ENCODE data around the gene PTGES2. TPM values are rescaled to one million over a fixed set of nuclear protein-coding genes. Genes with fewer than 3 reads are reported as not detected.
"Not testable (repeated sequence)": the region's sequence is repeated elsewhere in the genome, so short reads cannot be mapped to it uniquely, and the experiment has no call there.

The PTGES2 gene
- polyA plus RNA-seq, 1 donor: 59.1 TPM

- DNase-seq: no peak
- WGBS (ENCODE audit: insufficient coverage, low lambda C conversion rate): no CpG with 5 or more reads among the region's 18 CpGs
- Histone ChIP-seq H3K4me3 (ENCODE audit: low read length) (no peak overlapping the region), H3K27ac (ENCODE audit: low read length) (no peak overlapping the region), H3K27me3 (ENCODE audit: control insufficient read depth, insufficient read depth, low read length) (no peaks in the 10 kb centered on the region), H3K9me3 (ENCODE audit: control insufficient read depth, low read depth, low read length) (no peaks in the 10 kb centered on the region), H3K36me3 (ENCODE audit: control insufficient read depth, insufficient read depth, low read length) (no peaks in the 10 kb centered on the region), H3K4me1 (ENCODE audit: control insufficient read depth, insufficient read depth, low read length) (peaks cover 15% of the 10 kb centered on the region)
Measured at GRCh38 chr9:128136816-128137793, 9.6 kb upstream of the PTGES2 start.

- not testable (repeated sequence) for H3K4me3 ChIP-seq (ENCODE audit: low read length); H3K27me3 ChIP-seq (ENCODE audit: control insufficient read depth, insufficient read depth, low read length); H3K27ac ChIP-seq (ENCODE audit: low read length); H3K9me3 ChIP-seq (ENCODE audit: control insufficient read depth, low read depth, low read length); H3K36me3 ChIP-seq (ENCODE audit: control insufficient read depth, insufficient read depth, low read length); DNase-seq
- H3K4me1 ChIP-seq (ENCODE audit: control insufficient read depth, insufficient read depth, low read length): peaks cover 25% of the 10 kb centered on the region
- WGBS (ENCODE audit: insufficient coverage, low lambda C conversion rate): no CpG with 5 or more reads among the region's 8 CpGs
Measured at GRCh38 chr9:128135561-128135960, 8.0 kb upstream of the PTGES2 start.

GRCh38 chr9:128132139-128132538, 4.6 kb upstream of the PTGES2 start:
- peaks cover 29% of the 10 kb centered on the region for H3K4me1 ChIP-seq (ENCODE audit: control insufficient read depth, insufficient read depth, low read length)
- peak in 1 of 2 donors; percentile 83 for DNase-seq
- H3K36me3 ChIP-seq (ENCODE audit: control insufficient read depth, insufficient read depth, low read length); H3K4me3 ChIP-seq (ENCODE audit: low read length); H3K27me3 ChIP-seq (ENCODE audit: control insufficient read depth, insufficient read depth, low read length): not testable (repeated sequence)
- peaks cover 11% of the 10 kb centered on the region for H3K9me3 ChIP-seq (ENCODE audit: control insufficient read depth, low read depth, low read length)
- peak overlapping the region; percentile 75 for H3K27ac ChIP-seq (ENCODE audit: low read length)
- WGBS (ENCODE audit: insufficient coverage, low lambda C conversion rate): no CpG with 5 or more reads among the region's 8 CpGs

GRCh38 chr9:128131346-128131745, 3.8 kb upstream of the PTGES2 start:
- WGBS (ENCODE audit: insufficient coverage, low lambda C conversion rate): no CpG with 5 or more reads among the region's 8 CpGs

DNA sequence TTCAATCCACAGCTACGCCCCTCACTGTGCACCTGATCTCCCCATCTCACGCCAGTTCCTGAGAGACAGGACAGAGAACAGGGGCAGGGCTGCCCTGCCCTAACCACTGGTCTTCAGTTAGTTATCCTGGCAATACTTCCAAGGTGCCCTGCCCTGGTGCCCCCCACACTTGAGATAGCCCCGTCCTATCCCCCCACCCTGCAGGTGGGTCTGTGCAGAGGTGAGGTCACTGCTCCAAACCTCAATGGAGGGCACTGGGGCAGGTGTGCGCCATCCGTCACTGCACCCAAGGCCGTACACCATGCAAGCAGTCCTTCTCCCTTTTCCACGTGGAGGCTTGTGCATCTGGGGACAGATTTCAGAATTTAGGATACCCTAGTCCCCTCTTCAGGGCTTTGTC, 3.1 kb upstream of the PTGES2 start:
- peaks cover 36% of the 10 kb centered on the region for H3K4me1 ChIP-seq (ENCODE audit: control insufficient read depth, insufficient read depth, low read length)
- not testable (repeated sequence) for H3K36me3 ChIP-seq (ENCODE audit: control insufficient read depth, insufficient read depth, low read length); DNase-seq; H3K4me3 ChIP-seq (ENCODE audit: low read length); H3K27me3 ChIP-seq (ENCODE audit: control insufficient read depth, insufficient read depth, low read length); H3K27ac ChIP-seq (ENCODE audit: low read length)
- WGBS (ENCODE audit: insufficient coverage, low lambda C conversion rate): no CpG with 5 or more reads among the region's 7 CpGs
- peaks cover 11% of the 10 kb centered on the region for H3K9me3 ChIP-seq (ENCODE audit: control insufficient read depth, low read depth, low read length)

More at GRCh38 chr9:128131346-128131745, 3.8 kb upstream of the PTGES2 start:
- not testable (repeated sequence) for H3K36me3 ChIP-seq (ENCODE audit: control insufficient read depth, insufficient read depth, low read length); DNase-seq; H3K4me3 ChIP-seq (ENCODE audit: low read length); H3K27me3 ChIP-seq (ENCODE audit: control insufficient read depth, insufficient read depth, low read length)
- H3K27ac ChIP-seq (ENCODE audit: low read length): peak overlapping the region; percentile 75
- peaks cover 29% of the 10 kb centered on the region for H3K4me1 ChIP-seq (ENCODE audit: control insufficient read depth, insufficient read depth, low read length)
- peaks cover 11% of the 10 kb centered on the region for H3K9me3 ChIP-seq (ENCODE audit: control insufficient read depth, low read depth, low read length)

- peaks cover 37% of the 10 kb centered on the region for H3K4me1 ChIP-seq (ENCODE audit: control insufficient read depth, insufficient read depth, low read length)
- DNase-seq; H3K27ac ChIP-seq (ENCODE audit: low read length); H3K36me3 ChIP-seq (ENCODE audit: control insufficient read depth, insufficient read depth, low read length); H3K27me3 ChIP-seq (ENCODE audit: control insufficient read depth, insufficient read depth, low read length); H3K4me3 ChIP-seq (ENCODE audit: low read length): not testable (repeated sequence)
- no CpG with 5 or more reads among the region's 12 CpGs for WGBS (ENCODE audit: insufficient coverage, low lambda C conversion rate)
- H3K9me3 ChIP-seq (ENCODE audit: control insufficient read depth, low read depth, low read length): peaks cover 11% of the 10 kb centered on the region
Measured at GRCh38 chr9:128129976-128130590, 2.6 kb upstream of the PTGES2 start.

DNA sequence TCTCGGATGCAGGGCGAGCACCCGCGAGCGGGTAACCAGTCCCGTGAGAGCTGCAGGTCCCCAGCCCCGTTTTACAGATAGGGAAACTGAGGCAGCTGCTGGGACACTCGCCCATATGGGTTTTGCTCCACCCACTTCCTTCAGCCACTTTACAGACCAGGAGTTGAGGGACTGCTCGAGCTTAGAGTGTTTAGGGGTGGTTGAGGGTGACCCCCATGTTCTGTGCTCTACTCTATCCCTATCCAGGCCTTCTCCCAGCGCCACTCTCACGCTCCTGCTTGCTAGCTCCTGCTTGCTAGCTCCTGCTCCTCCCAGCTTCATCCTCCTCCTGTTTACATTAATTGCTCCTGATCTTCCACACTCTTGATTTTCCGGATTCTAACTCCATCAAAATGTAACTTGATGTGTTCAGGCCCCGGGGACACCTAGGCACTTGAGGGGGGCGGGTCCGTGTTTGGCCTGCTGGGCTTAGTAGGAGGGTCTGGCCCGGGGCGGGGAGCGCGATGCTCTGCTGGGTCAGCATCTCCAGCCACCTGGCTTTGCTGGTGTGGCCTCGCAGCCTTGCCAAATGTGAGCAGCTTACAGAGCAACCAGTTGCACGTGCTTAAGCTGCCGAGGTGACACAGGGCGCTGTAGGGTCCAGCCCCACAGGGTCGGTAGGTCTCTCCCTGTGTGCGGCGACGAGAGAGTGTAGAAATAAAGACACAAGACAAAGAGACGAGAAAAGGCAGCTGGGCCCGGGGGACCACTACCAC, 1.5 kb upstream of the PTGES2 start:
- DNase-seq: no peak
- H3K4me3 ChIP-seq (ENCODE audit: low read length): peak overlapping the region; percentile 100
- H3K36me3 ChIP-seq (ENCODE audit: control insufficient read depth, insufficient read depth, low read length): peaks cover 18% of the 10 kb centered on the region

GRCh38 chr9:128127990-128128835, 684 bp upstream of the PTGES2 start:
- DNase-seq: peak; percentile 86 to 97
- Histone ChIP-seq H3K4me1 (ENCODE audit: control insufficient read depth, insufficient read depth, low read length) (peaks cover 37% of the 10 kb centered on the region), H3K36me3 (ENCODE audit: control insufficient read depth, insufficient read depth, low read length) (peaks cover 25% of the 10 kb centered on the region), H3K4me3 (ENCODE audit: low read length) (peak overlapping the region; percentile 100), H3K27ac (ENCODE audit: low read length) (peak overlapping the region; percentile 97), H3K27me3 (ENCODE audit: control insufficient read depth, insufficient read depth, low read length) (no peaks in the 10 kb centered on the region), H3K9me3 (ENCODE audit: control insufficient read depth, low read depth, low read length) (peaks cover 11% of the 10 kb centered on the region)
- no CpG with 5 or more reads among the region's 82 CpGs for WGBS (ENCODE audit: insufficient coverage, low lambda C conversion rate)

More for the DNA sequence above, 1.5 kb upstream of the PTGES2 start:
- H3K27ac ChIP-seq (ENCODE audit: low read length): peak overlapping the region; percentile 97
- peaks cover 11% of the 10 kb centered on the region for H3K9me3 ChIP-seq (ENCODE audit: control insufficient read depth, low read depth, low read length)
- WGBS (ENCODE audit: insufficient coverage, low lambda C conversion rate): 63% methylated on average over 2 of the region's 29 CpGs
- no peaks in the 10 kb centered on the region for H3K27me3 ChIP-seq (ENCODE audit: control insufficient read depth, insufficient read depth, low read length)
- peaks cover 37% of the 10 kb centered on the region for H3K4me1 ChIP-seq (ENCODE audit: control insufficient read depth, insufficient read depth, low read length)

DNA sequence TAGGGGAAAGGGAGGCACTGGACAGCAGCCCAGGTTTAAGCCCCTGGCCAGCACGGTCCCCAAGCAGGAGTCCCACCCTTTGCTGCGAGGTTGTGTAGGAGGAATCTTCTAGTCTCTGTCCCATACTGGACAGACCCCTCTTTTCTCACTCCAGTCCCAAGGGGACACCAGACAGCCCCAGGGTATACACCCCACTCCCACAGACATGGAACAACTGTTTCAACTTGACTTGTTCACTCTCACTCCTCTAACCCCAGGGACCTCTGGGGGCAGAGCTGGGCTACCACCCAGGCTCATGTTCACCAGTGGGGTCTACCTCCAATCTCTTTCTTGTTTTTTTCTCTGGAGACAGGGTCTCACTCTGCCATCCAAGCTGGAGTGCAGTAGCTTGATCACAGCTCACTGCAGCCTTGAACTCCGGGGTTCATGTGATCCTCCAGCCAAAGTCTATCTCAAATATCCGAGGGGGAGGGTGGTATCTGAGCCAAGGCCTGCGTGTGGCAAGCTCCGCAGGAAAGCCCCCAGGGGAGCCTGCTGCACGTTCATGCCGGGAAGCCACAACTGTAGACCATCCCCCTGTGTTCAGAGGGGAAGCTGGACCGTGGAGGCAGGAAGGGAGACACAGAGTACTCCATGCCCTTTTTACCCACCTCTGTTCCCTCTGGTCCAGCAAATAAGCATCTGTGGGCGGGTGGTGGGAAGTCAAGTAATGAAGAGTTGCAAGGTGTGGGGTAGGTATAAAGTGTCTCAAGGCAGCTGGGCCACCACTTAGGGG, 1.8 kb downstream of the PTGES2 start:
- Histone ChIP-seq H3K36me3 (ENCODE audit: control insufficient read depth, insufficient read depth, low read length) (peaks cover 48% of the 10 kb centered on the region), H3K4me1 (ENCODE audit: control insufficient read depth, insufficient read depth, low read length) (peaks cover 21% of the 10 kb centered on the region), H3K4me3 (ENCODE audit: low read length) (peak overlapping the region; percentile 1), H3K27ac (ENCODE audit: low read length) (no peak overlapping the region), H3K27me3 (ENCODE audit: control insufficient read depth, insufficient read depth, low read length) (no peaks in the 10 kb centered on the region), H3K9me3 (ENCODE audit: control insufficient read depth, low read depth, low read length) (peaks cover 11% of the 10 kb centered on the region)
- peak in 1 of 2 donors; percentile 11 for DNase-seq
- no CpG with 5 or more reads among the region's 10 CpGs for WGBS (ENCODE audit: insufficient coverage, low lambda C conversion rate)

Data from large intestine (tissue), 3 donors.